Hepatocyte (in vitro differentiated cells): Measurements from ENCODE around the gene GALNTL6.

Experiments
- CTCF ChIP-seq: fragments of 200-600 bp; sonication (generic); IDR thresholded peaks from 2 replicates; pipeline ENCODE4 v1.5.1; 2016; ENCODE audit warnings: antibody characterized with exemption, mild to moderate bottlenecking; ENCODE audit not compliant: poor library complexity
- EZH2 ChIP-seq: fragments of 200-600 bp; sonication (generic); IDR thresholded peaks from 2 replicates; pipeline ENCODE4 v1.6.1; 2016; ENCODE audit warnings: antibody characterized with exemption, mild to moderate bottlenecking, borderline replicate concordance
- EZH2phosphoT487 ChIP-seq: fragments of 200-600 bp; sonication (generic); IDR thresholded peaks from one replicate; pipeline ENCODE4 v1.6.1; 2018; ENCODE audit warnings: antibody characterized with exemption, mild to moderate bottlenecking, low read depth, moderate library complexity; ENCODE audit not compliant: unreplicated experiment, severe bottlenecking

- TF ChIP-seq CTCF (no peak), EZH2 (no peak), EZH2phosphoT487 (no peak)
These were observed 597.2 kb downstream of the GALNTL6 start for GRCh38 chr4:172410363-172410762.
